Natural killer cell (primary cell): Measurements from ENCODE around the gene WBP4. TPM values are rescaled to one million over a fixed set of nuclear protein-coding genes. Genes with fewer than 3 reads are reported as not detected.
A peak's percentile ranks its signal among the peaks of the same experiment; 100 is the strongest.
"Not testable (repeated sequence)": the region's sequence is repeated elsewhere in the genome, so short reads cannot be mapped to it uniquely, and the experiment has no call there.

Source experiments
- ATAC-seq, 3 donors: fragments of 150-1000 bp in 2 of 3; fragments of 200-7000 bp in 1 of 3; cut with Tn5 transposase; 1 replicate in 1 of 3; 2 replicates in 2 of 3; pipeline ENCODE4 v1.10.0; 2021; ENCODE audit warnings: mild to moderate bottlenecking in 2 of 3, moderate library complexity in 2 of 3
- DNase-seq, 2 donors: peaks; one replicate each; pipeline versions ENCODE4 v3.0.0 to v3.0.0-alpha.2; 2013 to 2021; ENCODE audit warnings: mixed read lengths in 1 of 2
- H3K27ac ChIP-seq: one replicate; pipeline ENCODE4 v1.5.1; 2013; ENCODE audit warnings: mild to moderate bottlenecking, low read length
- H3K27me3 ChIP-seq: one replicate; pipeline ENCODE4 v1.6.1; 2013; ENCODE audit warnings: low read length; ENCODE audit not compliant: control insufficient read depth, insufficient read depth
- H3K36me3 ChIP-seq: one replicate; pipeline ENCODE4 v1.6.1; 2013; ENCODE audit warnings: low read length; ENCODE audit not compliant: control insufficient read depth, insufficient read depth
- H3K4me1 ChIP-seq: one replicate; pipeline ENCODE4 v1.6.1; 2013; ENCODE audit warnings: low read length; ENCODE audit not compliant: control insufficient read depth, insufficient read depth
- H3K4me3 ChIP-seq: one replicate; pipeline ENCODE4 v1.5.1; 2013; ENCODE audit warnings: low read length
- H3K9me3 ChIP-seq: one replicate; pipeline ENCODE4 v1.6.1; 2013; ENCODE audit warnings: low read length; ENCODE audit not compliant: control insufficient read depth, insufficient read depth
- H3K27ac Mint-ChIP-seq, 2 donors: one replicate each; pipeline ENCODE4 v1.8.0; 2022; ENCODE audit warnings: mild to moderate bottlenecking in 2 of 2, mixed read lengths in 2 of 2, moderate library complexity in 1 of 2
- H3K27me3 Mint-ChIP-seq, 2 donors: one replicate each; pipeline ENCODE4 v1.8.0; 2022; ENCODE audit warnings: low read depth in 2 of 2, mixed read lengths in 2 of 2
- H3K36me3 Mint-ChIP-seq: one replicate; pipeline ENCODE4 v1.8.0; 2022; ENCODE audit warnings: mixed read lengths
- H3K4me1 Mint-ChIP-seq, 2 donors: one replicate each; pipeline ENCODE4 v1.8.0; 2022; ENCODE audit warnings: mixed read lengths in 2 of 2
- H3K4me3 Mint-ChIP-seq: one replicate; pipeline ENCODE4 v1.8.0; 2022; ENCODE audit warnings: mild to moderate bottlenecking, moderate library complexity, mixed read lengths
- H3K9me3 Mint-ChIP-seq, 2 donors: one replicate each; pipeline ENCODE4 v1.8.0; 2022; ENCODE audit warnings: mixed read lengths in 2 of 2
- CTCF ChIP-seq: fragments of 200-600 bp; IDR thresholded peaks from one replicate; pipeline ENCODE4 v1.8.0; 2022; ENCODE audit warnings: antibody characterized with exemption
- WGBS: methylation state at CpG from one replicate; pipeline ENCODE4 v1.1.7; 2013; ENCODE audit warnings: missing lambda C conversion rate; ENCODE audit not compliant: insufficient coverage; 5-methylcytosine and 5-hydroxymethylcytosine counted together
- intact Hi-C: fragments of 100-400 bp; cut with micrococcal nuclease; formaldehyde crosslinking; loops from one replicate; pipeline ENCODE4 v1.14.2; 2022
- total RNA-seq, 4 donors: library from RNA; stranded (reverse); fragments of 120-200 nt in 1 of 4; gene quantifications; one replicate each; pipeline versions ENCODE4 v1.2.3 to v1.2.4, GENCODE V29; 2013 to 2022

WBP4 gene
- total RNA-seq, 3 donors from 2014 or later (not counting 1 experiment from before 2014, with no cell fraction given) = 4.2 to 6.8 (median 5.1) TPM

DNA sequence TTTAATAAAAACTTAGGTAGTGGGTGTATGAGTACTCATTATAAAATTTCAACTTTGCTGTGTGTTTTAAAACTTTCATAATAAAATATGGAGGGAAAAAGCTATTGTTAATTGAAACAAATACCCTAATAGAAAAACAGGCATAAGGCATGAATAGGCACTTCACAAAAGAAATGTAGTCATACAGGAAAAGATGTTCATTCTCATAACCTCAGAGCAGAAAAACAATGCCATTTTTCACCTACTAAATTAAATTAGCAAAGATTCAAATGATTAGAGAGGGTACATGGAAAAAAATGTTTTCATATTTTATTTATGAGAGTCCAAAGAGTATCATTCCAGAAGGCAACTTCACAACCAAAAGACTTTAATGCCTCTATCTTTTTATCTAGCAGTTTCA lies 21.6 kb upstream of the WBP4 start:
- Mint-ChIP-seq H3K36me3 (no peaks in the 10 kb centered on the region), H3K27me3 (no peaks in the 10 kb centered on the region), H3K4me3 (no peak overlapping the region), H3K9me3 (no peaks in the 10 kb centered on the region), H3K27ac (no peak overlapping the region), H3K4me1 (peaks cover 13 to 21% of the 10 kb centered on the region in 2 donors)
- no peak for ATAC-seq
- no peak for DNase-seq
- no peak for TF ChIP-seq CTCF
- H3K4me3 ChIP-seq = no peak overlapping the region
- intact Hi-C loops = no loop called here
- no peaks in the 10 kb centered on the region for H3K4me1 ChIP-seq
- no peaks in the 10 kb centered on the region for H3K27me3 ChIP-seq
- no peaks in the 10 kb centered on the region for H3K36me3 ChIP-seq
- H3K27ac ChIP-seq = no peak overlapping the region
- no peaks in the 10 kb centered on the region for H3K9me3 ChIP-seq

- no peaks in the 10 kb centered on the region for H3K27me3 ChIP-seq
- 91% methylated on average over 9 of the region's 9 CpGs for WGBS
- no peak overlapping the region for H3K4me3 ChIP-seq
- no peaks in the 10 kb centered on the region for H3K27me3 Mint-ChIP-seq
- ATAC-seq (no peak), DNase-seq (no peak)
- H3K27ac ChIP-seq = no peak overlapping the region
- H3K36me3 ChIP-seq = no peaks in the 10 kb centered on the region
- H3K4me1 ChIP-seq = no peaks in the 10 kb centered on the region
- peaks cover 9 to 16% of the 10 kb centered on the region in 2 donors for H3K4me1 Mint-ChIP-seq
- no peaks in the 10 kb centered on the region for H3K9me3 Mint-ChIP-seq
- no peak for TF ChIP-seq CTCF
- peak overlapping the region in 1 of 2 donors; percentile 4 for H3K27ac Mint-ChIP-seq
- no peak overlapping the region for H3K4me3 Mint-ChIP-seq
- intact Hi-C loops = no loop called here
- H3K9me3 ChIP-seq = no peaks in the 10 kb centered on the region
- no peaks in the 10 kb centered on the region for H3K36me3 Mint-ChIP-seq
Measured at GRCh38 chr13:41040584-41041334, 20.6 kb upstream of the WBP4 start.

DNA sequence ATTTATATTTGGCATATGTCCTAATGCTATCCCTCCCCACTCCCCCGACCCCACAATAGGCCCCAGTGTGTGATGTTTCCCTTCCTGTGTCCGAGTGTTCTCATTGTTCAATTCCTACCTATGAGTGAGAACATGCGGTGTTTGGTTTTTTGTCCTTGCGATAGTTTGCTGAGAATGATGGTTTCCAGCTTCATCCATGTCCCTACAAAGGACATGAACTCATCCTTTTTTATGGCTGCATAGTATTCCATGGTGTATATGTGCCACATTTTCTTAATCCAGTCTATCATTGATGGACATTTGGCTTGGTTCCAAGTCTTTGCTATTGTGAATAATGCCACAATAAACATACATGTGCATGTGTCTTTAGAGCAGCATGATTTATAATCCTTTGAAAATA lies 18.9 kb upstream of the WBP4 start:
- H3K4me3 ChIP-seq, H3K4me1 ChIP-seq, H3K27me3 Mint-ChIP-seq, H3K9me3 ChIP-seq, H3K27ac ChIP-seq, H3K36me3 Mint-ChIP-seq, H3K27me3 ChIP-seq, DNase-seq, H3K4me3 Mint-ChIP-seq, H3K27ac Mint-ChIP-seq, intact Hi-C loops, ATAC-seq, H3K36me3 ChIP-seq, H3K9me3 Mint-ChIP-seq: not testable (repeated sequence)
- WGBS = 100% methylated on average over 2 of the region's 4 CpGs
- H3K4me1 Mint-ChIP-seq = peaks cover 9 to 16% of the 10 kb centered on the region in 2 donors

DNA sequence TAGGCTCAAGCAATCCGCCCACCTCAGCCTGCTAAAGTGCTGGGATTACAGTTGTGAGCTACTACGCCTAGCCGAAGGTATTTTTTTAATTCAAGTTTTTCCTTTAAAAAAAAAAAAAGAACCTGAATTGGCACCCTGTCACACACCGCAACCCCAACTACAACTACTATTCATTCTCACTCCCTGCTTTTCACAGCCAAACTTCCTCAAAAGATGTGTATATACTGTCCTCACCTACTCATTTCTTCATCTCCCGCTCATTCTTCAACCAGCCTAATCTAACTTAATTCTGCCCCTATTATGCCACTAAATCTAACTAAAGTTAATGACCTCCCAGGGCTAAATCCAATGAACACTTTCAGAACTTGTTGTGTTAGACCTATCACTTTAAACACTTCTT lies 12.7 kb upstream of the WBP4 start:
- H3K9me3 Mint-ChIP-seq = no peaks in the 10 kb centered on the region

More for the DNA sequence above, 12.7 kb upstream of the WBP4 start:
- peaks cover 3% of the 10 kb centered on the region for H3K4me1 ChIP-seq
- ATAC-seq (no peak), DNase-seq (no peak)
- intact Hi-C loops = no loop called here
- WGBS = 94% methylated on average over 5 of the region's 5 CpGs
- H3K36me3 ChIP-seq = no peaks in the 10 kb centered on the region
- Mint-ChIP-seq H3K27me3 (no peaks in the 10 kb centered on the region), H3K36me3 (no peaks in the 10 kb centered on the region), H3K4me1 (peaks cover 12% of the 10 kb centered on the region in 2 donors), H3K4me3 (no peak overlapping the region), H3K27ac (no peak overlapping the region)
- no peaks in the 10 kb centered on the region for H3K9me3 ChIP-seq
- no peaks in the 10 kb centered on the region for H3K27me3 ChIP-seq
- TF ChIP-seq CTCF = no peak
- H3K27ac ChIP-seq = no peak overlapping the region
- no peak overlapping the region for H3K4me3 ChIP-seq
